Astrocyte (in vitro differentiated cells and primary cell): ENCODE data around the gene NHLH1. TPM values are rescaled to one million over a fixed set of nuclear protein-coding genes. Genes with fewer than 3 reads are reported as not detected.

Experiments used
- DNase-seq: peaks from one replicate; pipeline ENCODE4 v3.0.0-alpha.2; 2010; ENCODE audit warnings: low read depth
- FAIRE-seq: peaks from 2 replicates; lab custom pipeline; 2011; peaks lifted over from hg19 to GRCh38; lab: Jason Lieb, UNC
- H2AFZ ChIP-seq: 2 replicates; pipeline ENCODE4 v1.6.0; 2012; ENCODE audit warnings: low read depth, low read length, inconsistent platforms
- H3K27ac ChIP-seq: 2 replicates; pipeline ENCODE4 v1.5.1; 2011; ENCODE audit warnings: low read depth, low read length, inconsistent platforms
- H3K27me3 ChIP-seq: 2 replicates; pipeline ENCODE4 v1.6.0; 2011; ENCODE audit warnings: low read length, inconsistent platforms; ENCODE audit not compliant: insufficient read depth
- H3K36me3 ChIP-seq: 2 replicates; pipeline ENCODE4 v1.5.1; 2011; ENCODE audit warnings: low read length, inconsistent platforms; ENCODE audit not compliant: insufficient read depth
- H3K4me1 ChIP-seq: 2 replicates; pipeline ENCODE4 v1.5.1; 2011; ENCODE audit warnings: low read length, inconsistent platforms; ENCODE audit not compliant: insufficient read depth
- H3K4me2 ChIP-seq: 2 replicates; pipeline ENCODE4 v1.6.0; 2012; ENCODE audit warnings: low read length, inconsistent platforms
- H3K4me3 ChIP-seq: 2 replicates; pipeline ENCODE4 v1.5.1; 2011; ENCODE audit warnings: low read depth, mild to moderate bottlenecking, low read length, inconsistent platforms; ENCODE audit not compliant: insufficient read depth
- H3K79me2 ChIP-seq: 2 replicates; pipeline ENCODE4 v1.6.0; 2012; ENCODE audit warnings: mild to moderate bottlenecking, low read length, inconsistent platforms; ENCODE audit not compliant: insufficient read depth
- H3K9ac ChIP-seq: 2 replicates; pipeline ENCODE4 v1.6.0; 2012; ENCODE audit warnings: mild to moderate bottlenecking, low read length, inconsistent platforms
- H3K9me3 ChIP-seq: 2 replicates; pipeline ENCODE4 v1.5.1; 2012; ENCODE audit warnings: low read depth, mild to moderate bottlenecking, low read length, inconsistent platforms; ENCODE audit not compliant: insufficient read depth
- H4K20me1 ChIP-seq: 2 replicates; pipeline ENCODE4 v1.6.0; 2012; ENCODE audit warnings: low read length, inconsistent platforms; ENCODE audit not compliant: insufficient read depth
- H3K27ac Mint-ChIP-seq: one replicate; pipeline ENCODE4 v1.8.0; 2021; ENCODE audit warnings: mild to moderate bottlenecking, mixed read lengths; ENCODE audit not compliant: unreplicated experiment
- H3K27me3 Mint-ChIP-seq: one replicate; pipeline ENCODE4 v1.8.0; 2021; ENCODE audit warnings: low read depth, mixed read lengths; ENCODE audit not compliant: unreplicated experiment
- H3K36me3 Mint-ChIP-seq: one replicate; pipeline ENCODE4 v1.8.0; 2021; ENCODE audit warnings: low read depth, mixed read lengths; ENCODE audit not compliant: unreplicated experiment
- H3K4me1 Mint-ChIP-seq: one replicate; pipeline ENCODE4 v1.8.0; 2021; ENCODE audit warnings: low read depth, mixed read lengths; ENCODE audit not compliant: unreplicated experiment
- H3K4me3 Mint-ChIP-seq: one replicate; pipeline ENCODE4 v1.8.0; 2021; ENCODE audit warnings: mild to moderate bottlenecking, moderate library complexity, mixed read lengths; ENCODE audit not compliant: unreplicated experiment
- H3K9me3 Mint-ChIP-seq: one replicate; pipeline ENCODE4 v1.8.0; 2021; ENCODE audit warnings: mild to moderate bottlenecking, mixed read lengths; ENCODE audit not compliant: unreplicated experiment
- CTCF ChIP-seq: IDR thresholded peaks from 2 replicates; pipeline ENCODE4 v1.5.1; 2011; ENCODE audit warnings: low read depth, mild to moderate bottlenecking, inconsistent platforms, low read length, moderate library complexity; ENCODE audit not compliant: insufficient read depth
- EZH2 ChIP-seq: IDR thresholded peaks from 2 replicates; pipeline ENCODE4 v1.6.1; 2012; ENCODE audit warnings: mild to moderate bottlenecking, low read length, inconsistent platforms; ENCODE audit not compliant: insufficient read depth
- total RNA-seq: library from RNA; stranded (reverse); gene quantifications from 2 replicates; pipeline ENCODE4 v1.2.1, GENCODE V29; 2021

Gene NHLH1
- total RNA-seq, 1 donor from 2014 or later, result 0.70 TPM

GRCh38 chr1:160370561-160371345 lies 3.9 kb downstream of the NHLH1 start:
- FAIRE-seq, result no peak

GRCh38 chr1:160371346-160371631 lies 4.4 kb downstream of the NHLH1 start:
- Histone ChIP-seq H4K20me1 (no peaks in the 10 kb centered on the region), H3K4me3 (no peak overlapping the region), H3K36me3 (no peaks in the 10 kb centered on the region), H3K27ac (no peak overlapping the region), H2AFZ (no peak overlapping the region), H3K79me2 (no peaks in the 10 kb centered on the region), H3K4me1 (peaks cover 7% of the 10 kb centered on the region), H3K27me3 (no peaks in the 10 kb centered on the region), H3K9me3 (no peaks in the 10 kb centered on the region), H3K4me2 (no peak overlapping the region), H3K9ac (no peak overlapping the region)
- H3K27me3 Mint-ChIP-seq, result peaks cover 8% of the 10 kb centered on the region
- no peak overlapping the region for H3K27ac Mint-ChIP-seq
- no peak for FAIRE-seq
- H3K36me3 Mint-ChIP-seq, result no peaks in the 10 kb centered on the region
- TF ChIP-seq EZH2 (no peak), CTCF (no peak)
- no peak for DNase-seq
- peaks cover 22% of the 10 kb centered on the region for H3K4me1 Mint-ChIP-seq
- H3K9me3 Mint-ChIP-seq, result no peaks in the 10 kb centered on the region
- no peak overlapping the region for H3K4me3 Mint-ChIP-seq

More at GRCh38 chr1:160370561-160371345, 3.9 kb downstream of the NHLH1 start:
- Mint-ChIP-seq H3K9me3 (no peaks in the 10 kb centered on the region), H3K27ac (no peak overlapping the region), H3K4me1 (peaks cover 17% of the 10 kb centered on the region), H3K27me3 (peaks cover 8% of the 10 kb centered on the region), H3K4me3 (no peak overlapping the region), H3K36me3 (no peaks in the 10 kb centered on the region)
- Histone ChIP-seq H3K27me3 (no peaks in the 10 kb centered on the region), H4K20me1 (no peaks in the 10 kb centered on the region), H3K79me2 (no peaks in the 10 kb centered on the region), H3K4me3 (no peak overlapping the region), H3K36me3 (no peaks in the 10 kb centered on the region), H3K27ac (no peak overlapping the region), H3K4me1 (peaks cover 2% of the 10 kb centered on the region), H3K9ac (no peak overlapping the region), H2AFZ (no peak overlapping the region), H3K9me3 (no peaks in the 10 kb centered on the region), H3K4me2 (no peak overlapping the region)
- no peak for DNase-seq
- TF ChIP-seq EZH2, result no peak
- no peak for TF ChIP-seq CTCF

GRCh38 chr1:160371756-160372155 lies 4.9 kb downstream of the NHLH1 start:
- TF ChIP-seq CTCF, result no peak
- TF ChIP-seq EZH2, result no peak
- peaks cover 27% of the 10 kb centered on the region for H3K4me1 Mint-ChIP-seq
- H3K27ac Mint-ChIP-seq, result no peak overlapping the region
- no peaks in the 10 kb centered on the region for H3K36me3 Mint-ChIP-seq
- H3K9ac ChIP-seq, result no peak overlapping the region
- no peaks in the 10 kb centered on the region for H4K20me1 ChIP-seq
- H3K4me2 ChIP-seq, result no peak overlapping the region
- no peak overlapping the region for H3K4me3 Mint-ChIP-seq
- H3K9me3 Mint-ChIP-seq, result no peaks in the 10 kb centered on the region
- H3K36me3 ChIP-seq, result no peaks in the 10 kb centered on the region
- no peaks in the 10 kb centered on the region for H3K27me3 ChIP-seq
- peaks cover 8% of the 10 kb centered on the region for H3K27me3 Mint-ChIP-seq
- no peak overlapping the region for H3K27ac ChIP-seq
- no peaks in the 10 kb centered on the region for H3K79me2 ChIP-seq
- DNase-seq (no peak), FAIRE-seq (no peak)
- H3K4me3 ChIP-seq, result no peak overlapping the region
- H3K9me3 ChIP-seq, result no peaks in the 10 kb centered on the region
- H3K4me1 ChIP-seq, result peaks cover 9% of the 10 kb centered on the region
- H2AFZ ChIP-seq, result no peak overlapping the region
